Measurements from ENCODE around the gene ARSB. TPM values are rescaled to one million over a fixed set of nuclear protein-coding genes. Genes with fewer than 3 reads are reported as not detected.

ARSB gene
- total RNA-seq, 6 donors from 2014 or later = 9.8 to 24.1 (median 18.7) TPM

- Histone ChIP-seq H3K9me3 (no peaks in the 10 kb centered on the region), H3K4me1 (no peaks in the 10 kb centered on the region), H3K4me3 (no peak overlapping the region), H3K27me3 (no peaks in the 10 kb centered on the region), H3K36me3 (no peaks in the 10 kb centered on the region), H3K27ac (no peak overlapping the region)
- no peak for TF ChIP-seq POLR2AphosphoS5 (IDR thresholded peaks at IDR 0.05)
- no peak for TF ChIP-seq POLR2A (IDR thresholded peaks at IDR 0.05)
- no peak for TF ChIP-seq EP300 (IDR thresholded peaks at IDR 0.05)
- no peak for TF ChIP-seq CTCF (IDR thresholded peaks at IDR 0.05)
- DNase-seq (no peak), ATAC-seq (ENCODE audit: low FRiP score in 2 of 2) (no peak)
- 83 to 85% methylated on average over 2 of the region's 2 CpGs for WGBS, 2 donors
Measured at GRCh38 chr5:78795757-78796156, 189.4 kb downstream of the ARSB start.

- Histone ChIP-seq H3K36me3 (no peaks in the 10 kb centered on the region), H3K4me3 (no peak overlapping the region), H3K9me3 (no peaks in the 10 kb centered on the region), H3K27me3 (no peaks in the 10 kb centered on the region), H3K4me1 (no peaks in the 10 kb centered on the region), H3K27ac (no peak overlapping the region)
- 94 to 96% methylated on average over 1 of the region's 1 CpG for WGBS, 2 donors
- DNase-seq (no peak), ATAC-seq (ENCODE audit: low FRiP score in 2 of 2) (no peak)
- no peak for TF ChIP-seq POLR2AphosphoS5 (IDR thresholded peaks at IDR 0.05)
- TF ChIP-seq CTCF (IDR thresholded peaks at IDR 0.05) = no peak
- TF ChIP-seq POLR2A (IDR thresholded peaks at IDR 0.05) = no peak
- TF ChIP-seq EP300 (IDR thresholded peaks at IDR 0.05) = no peak
Measured at GRCh38 chr5:78794693-78795215, 190.4 kb downstream of the ARSB start.

- Histone ChIP-seq H3K27me3 (no peaks in the 10 kb centered on the region), H3K9me3 (no peaks in the 10 kb centered on the region), H3K4me1 (no peaks in the 10 kb centered on the region), H3K27ac (no peak overlapping the region), H3K4me3 (no peak overlapping the region), H3K36me3 (no peaks in the 10 kb centered on the region)
- TF ChIP-seq POLR2A (IDR thresholded peaks at IDR 0.05) = no peak
- no peak for TF ChIP-seq CTCF (IDR thresholded peaks at IDR 0.05)
- no peak for TF ChIP-seq EP300 (IDR thresholded peaks at IDR 0.05)
- no peak for TF ChIP-seq POLR2AphosphoS5 (IDR thresholded peaks at IDR 0.05)
- DNase-seq (no peak), ATAC-seq (ENCODE audit: low FRiP score in 2 of 2) (no peak)
- WGBS, 2 donors = 85 to 86% methylated on average over 7 of the region's 7 CpGs
Measured at GRCh38 chr5:78793907-78794662, 191.0 kb downstream of the ARSB start.

GRCh38 chr5:78792345-78793055 lies 192.6 kb downstream of the ARSB start:
- ATAC-seq (ENCODE audit: low FRiP score in 2 of 2) (no peak), DNase-seq (no peak)
- H3K27me3 ChIP-seq = no peaks in the 10 kb centered on the region
- no peak overlapping the region for H3K27ac ChIP-seq
- peaks cover 0 to 7% (median 2%) of the 10 kb centered on the region in 4 donors for H3K4me1 ChIP-seq
- H3K36me3 ChIP-seq = no peaks in the 10 kb centered on the region
- TF ChIP-seq CTCF (IDR thresholded peaks at IDR 0.05) (no peak), EP300 (IDR thresholded peaks at IDR 0.05) (no peak), POLR2AphosphoS5 (IDR thresholded peaks at IDR 0.05) (no peak), POLR2A (IDR thresholded peaks at IDR 0.05) (no peak)
- H3K4me3 ChIP-seq = no peak overlapping the region
- no peaks in the 10 kb centered on the region for H3K9me3 ChIP-seq
- 65% methylated on average over 10 of the region's 10 CpGs for WGBS, 2 donors

Measured in upper lobe of left lung (tissue), 6 donors.